Coronary artery (tissue), 2 donors: ENCODE data around the gene FZR1.
"Not testable (repeated sequence)": the region's sequence is repeated elsewhere in the genome, so short reads cannot be mapped to it uniquely, and the experiment has no call there.

Source experiments
- DNase-seq: peaks from one replicate; pipeline ENCODE4 v3.0.0-alpha.2; 2017; ENCODE audit warnings: low spot score
- H3K27ac ChIP-seq, 2 donors: fragments of 200-600 bp; sonication (generic); one replicate each; pipeline ENCODE4 v1.5.1; 2016 to 2019
- H3K4me3 ChIP-seq: fragments of 200-600 bp; sonication (generic); 2 replicates; pipeline ENCODE4 v1.5.1; 2016; ENCODE audit warnings: mild to moderate bottlenecking, moderate library complexity
- CTCF ChIP-seq: fragments of 200-600 bp; sonication (generic); IDR thresholded peaks from one replicate; pipeline ENCODE4 v1.5.1; 2019; ENCODE audit warnings: antibody characterized with exemption

Gene FZR1

GRCh38 chr19:3556978-3557460 lies 50.9 kb downstream of the FZR1 start:
- DNase-seq = no peak
- Histone ChIP-seq H3K4me3 (peak overlapping the region; percentile 98), H3K27ac (peak overlapping the region in 1 of 2 donors; percentile 90)
- no peak for TF ChIP-seq CTCF

DNA sequence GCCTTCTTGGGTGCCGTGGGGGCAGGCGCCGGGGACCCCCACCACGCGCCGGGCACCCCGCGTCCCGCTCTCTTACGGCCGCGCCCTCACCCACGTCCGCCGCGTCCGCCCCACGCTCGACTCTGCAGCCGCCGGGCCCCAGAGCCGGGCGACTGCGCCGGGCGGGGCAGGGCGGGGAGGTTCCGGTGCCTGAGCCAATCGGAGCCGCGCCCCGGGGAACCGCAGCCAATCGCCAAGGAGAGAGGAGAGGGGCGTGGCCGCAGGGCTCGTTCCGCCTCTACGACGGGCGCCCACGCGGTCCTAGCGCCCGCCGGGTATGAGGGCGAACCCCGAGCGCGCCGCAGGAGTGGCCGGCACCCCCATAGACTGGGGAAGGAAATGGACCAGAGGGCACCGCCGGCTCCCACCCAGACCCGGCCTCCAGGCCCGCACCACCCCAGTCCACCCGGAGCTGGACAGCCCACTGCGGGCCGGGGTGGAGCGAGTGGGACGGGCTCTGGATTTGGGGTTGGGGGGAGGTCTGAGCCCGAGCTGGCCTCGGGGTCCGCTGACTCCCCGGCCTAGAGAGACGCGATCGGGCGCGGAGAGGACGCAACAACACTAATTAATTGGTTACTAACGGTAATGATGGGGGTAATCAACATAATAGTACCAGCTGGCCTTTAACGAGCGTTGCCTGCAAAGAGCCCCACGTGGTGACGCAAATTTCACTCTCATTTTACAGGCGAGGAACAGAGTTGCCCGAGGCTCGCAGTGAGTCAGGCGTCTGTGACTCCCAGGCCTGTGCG lies 51.5 kb downstream of the FZR1 start, which contains the start of gene MFSD12:
Gene MFSD12 (minus strand): TSS at position 126 of the 788 bp plus-strand sequence. CDS start 183 bp downstream, outside the sequence.
- TF ChIP-seq CTCF = no peak
- DNase-seq = peak; percentile 93
- peak within 1 kb of the TSS; percentile 98 for H3K4me3 ChIP-seq
- H3K27ac ChIP-seq = peak within 1 kb of the TSS; percentile 56 to 90

DNA sequence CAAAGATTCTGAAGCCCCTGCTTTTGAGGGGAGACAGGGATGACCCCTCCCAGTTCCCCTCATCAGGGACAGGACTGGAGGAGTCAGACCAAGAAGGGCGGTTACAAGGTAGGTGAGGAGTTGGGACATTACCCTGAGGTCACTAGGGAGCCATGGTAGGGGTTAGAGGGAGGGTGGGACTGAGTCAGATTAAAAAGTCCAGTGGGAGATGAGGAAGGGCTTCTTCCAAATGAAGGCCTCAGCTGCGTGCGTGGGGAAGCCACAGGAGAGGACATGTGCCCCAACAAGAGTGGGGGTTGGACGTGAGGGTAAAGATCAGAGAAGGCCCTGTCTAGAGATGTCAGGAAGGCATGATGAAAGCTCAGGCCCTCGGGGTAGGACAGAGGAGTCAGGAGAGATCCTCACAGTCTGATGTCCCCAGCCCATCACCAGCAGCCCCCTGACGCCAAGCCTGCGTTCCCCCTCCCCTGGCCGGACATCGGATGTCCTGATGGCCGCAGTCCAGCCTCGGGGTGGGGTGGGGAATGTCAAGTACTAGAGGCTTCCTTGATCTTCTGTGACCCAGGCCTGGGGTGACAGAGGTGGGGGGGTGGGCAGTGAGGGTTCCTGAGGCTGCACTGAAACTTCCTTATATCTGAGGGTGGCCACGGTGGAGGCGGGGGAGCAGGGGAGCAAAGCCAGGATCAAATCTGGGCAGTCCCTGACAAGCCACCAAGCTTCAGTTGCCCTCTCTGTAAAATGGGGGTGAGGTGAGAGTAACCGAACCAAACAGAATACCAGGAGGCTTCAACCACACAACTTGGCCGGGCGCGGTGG lies 57.8 kb downstream of the FZR1 start:
- no peak overlapping the region for H3K27ac ChIP-seq

DNA sequence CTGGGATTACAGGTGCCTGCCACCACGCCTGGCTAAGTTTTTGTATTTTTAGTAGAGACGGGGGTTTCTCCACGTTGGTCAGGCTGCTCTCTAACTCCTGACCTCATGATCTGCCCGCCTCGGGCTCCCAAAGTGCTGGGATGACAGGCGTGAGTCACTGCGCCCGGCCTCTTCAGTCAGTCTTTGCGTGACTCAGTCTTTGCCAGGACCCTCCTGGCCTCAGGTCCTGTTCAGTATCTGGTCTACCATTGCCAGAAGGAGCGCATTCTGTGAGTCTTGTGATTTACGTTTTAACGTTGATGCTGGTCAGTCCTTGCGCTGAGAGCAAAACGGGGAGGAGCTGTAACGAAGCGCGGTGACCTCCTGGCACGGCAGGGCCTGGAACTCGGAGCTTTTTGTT lies 59.0 kb downstream of the FZR1 start:
- Histone ChIP-seq H3K27ac (no peak overlapping the region), H3K4me3 (no peak overlapping the region)
- no peak for TF ChIP-seq CTCF
- DNase-seq = no peak

More for the DNA sequence above, 57.8 kb downstream of the FZR1 start:
- H3K4me3 ChIP-seq = no peak overlapping the region
- DNase-seq = no peak
- no peak for TF ChIP-seq CTCF

DNA sequence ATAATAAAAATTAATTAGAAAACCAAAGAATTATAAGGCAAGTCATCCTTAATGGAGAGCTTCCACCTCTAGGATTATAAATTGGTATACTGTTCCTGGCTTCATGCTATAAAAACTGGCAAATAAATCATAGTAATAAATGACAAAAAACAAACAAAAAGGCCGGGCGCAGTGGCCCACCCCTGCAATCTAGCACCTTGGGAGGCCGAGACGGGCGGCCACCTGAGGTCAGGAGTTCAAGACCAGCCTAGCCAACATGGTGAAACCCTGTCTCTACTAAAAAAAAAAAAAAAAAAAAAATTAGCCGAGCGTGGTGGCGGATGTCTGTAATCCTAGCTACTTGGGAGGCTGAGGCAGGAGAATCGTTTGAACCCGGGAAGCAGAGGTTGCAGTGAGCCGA lies 63.9 kb downstream of the FZR1 start:
- H3K27ac ChIP-seq, DNase-seq, H3K4me3 ChIP-seq: not testable (repeated sequence)

GRCh38 chr19:3570606-3571011 lies 64.5 kb downstream of the FZR1 start:
- Histone ChIP-seq H3K4me3 (no peak overlapping the region), H3K27ac (no peak overlapping the region)
- no peak for TF ChIP-seq CTCF
- no peak for DNase-seq

GRCh38 chr19:3572132-3572854 lies 66.2 kb downstream of the FZR1 start:
- peak overlapping the region in 1 of 2 donors; percentile 65 for H3K27ac ChIP-seq
- H3K4me3 ChIP-seq = peak overlapping the region; percentile 96
- peak; percentile 100 for DNase-seq
- no peak for TF ChIP-seq CTCF
